Keratinocyte (primary cell): Measurements from ENCODE around the gene FXYD2.

ENCODE experiments used
- CTCF ChIP-seq, 3 experiments: IDR thresholded peaks in 1 of 3; conservative IDR thresholded peaks in 1 of 3; optimal IDR thresholded peaks in 1 of 3; 2 replicates in 2 of 3; 3 replicates in 1 of 3; pipeline versions ENCODE3 to v1.5.1; 2011; ENCODE audit warnings: low read length in 3 of 3, mild to moderate bottlenecking in 3 of 3, moderate library complexity in 2 of 3, control low read depth in 1 of 3, inconsistent platforms in 1 of 3; ENCODE audit not compliant: insufficient read depth in 2 of 3; ENCODE audit errors: extremely low read depth in 1 of 3
- EZH2 ChIP-seq: IDR thresholded peaks from one replicate; pipeline ENCODE4 v1.6.1; 2012; ENCODE audit warnings: inconsistent platforms, mild to moderate bottlenecking, low read length, moderate library complexity

GRCh38 chr11:117793583-117793982 lies 31.0 kb downstream of the FXYD2 start:
- TF ChIP-seq CTCF (optimal IDR thresholded peaks at IDR 0.05 in 1 of 3, IDR thresholded peaks at IDR 0.05 in 1 of 3, conservative IDR thresholded peaks at IDR 0.05 in 1 of 3; ENCODE audit: extremely low read depth in 1 of 3, insufficient read depth in 2 of 3, low read length in 3 of 3), result no peak
- TF ChIP-seq EZH2, result no peak
